GM18526 (cell line): ENCODE data around the gene SULT1E1.

Source experiments
- POLR2A ChIP-seq: IDR thresholded peaks from 3 replicates; pipeline ENCODE4 v1.6.1; 2011; ENCODE audit not compliant: insufficient read length; ENCODE audit errors: extremely low read depth

SULT1E1 gene

DNA sequence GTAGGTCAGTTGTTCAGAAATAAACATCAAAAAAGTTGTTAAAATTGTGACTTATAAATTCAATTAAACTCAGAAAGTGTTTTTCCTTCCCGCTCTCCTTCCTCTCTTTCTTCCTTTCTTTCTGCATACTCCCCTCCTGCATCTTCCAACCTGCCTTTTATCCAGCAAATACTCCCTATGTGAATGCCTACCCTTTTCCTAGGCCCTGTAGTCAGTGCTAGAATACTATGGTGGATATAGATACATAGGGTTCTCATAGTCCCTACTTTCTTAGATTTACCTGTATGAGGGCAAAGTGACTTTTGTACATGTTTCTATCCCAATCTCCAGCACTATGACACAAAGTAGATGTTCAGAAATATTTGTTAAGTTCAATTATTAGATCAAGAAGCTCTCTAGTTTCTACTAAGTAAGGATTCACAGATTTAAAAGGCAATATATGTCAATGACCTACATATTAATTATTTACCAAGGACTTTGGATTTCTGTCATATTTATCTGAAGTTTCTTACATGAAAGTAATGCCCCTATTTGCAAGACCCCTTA, 732 bp downstream of the SULT1E1 start:
- no peak for TF ChIP-seq POLR2A

DNA sequence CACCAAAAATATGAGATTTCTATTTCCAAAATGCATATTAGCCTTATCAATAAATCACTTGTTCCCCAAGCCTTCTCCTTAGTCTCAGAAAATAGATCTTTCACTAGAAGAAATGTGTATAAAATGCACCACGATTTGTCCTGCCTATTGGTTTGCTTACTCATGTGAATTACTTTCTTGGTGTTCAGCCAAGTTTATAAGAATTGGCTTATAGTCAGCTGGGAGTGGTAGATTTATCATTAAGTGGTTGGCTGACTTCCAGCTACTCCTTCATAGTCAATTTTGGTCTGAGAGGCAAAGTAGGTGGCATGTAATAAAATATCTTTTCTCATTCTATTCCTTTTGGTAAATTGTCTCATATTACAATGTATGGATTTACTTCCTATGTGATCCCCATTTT, 1.3 kb downstream of the SULT1E1 start:
- TF ChIP-seq POLR2A, result no peak

DNA sequence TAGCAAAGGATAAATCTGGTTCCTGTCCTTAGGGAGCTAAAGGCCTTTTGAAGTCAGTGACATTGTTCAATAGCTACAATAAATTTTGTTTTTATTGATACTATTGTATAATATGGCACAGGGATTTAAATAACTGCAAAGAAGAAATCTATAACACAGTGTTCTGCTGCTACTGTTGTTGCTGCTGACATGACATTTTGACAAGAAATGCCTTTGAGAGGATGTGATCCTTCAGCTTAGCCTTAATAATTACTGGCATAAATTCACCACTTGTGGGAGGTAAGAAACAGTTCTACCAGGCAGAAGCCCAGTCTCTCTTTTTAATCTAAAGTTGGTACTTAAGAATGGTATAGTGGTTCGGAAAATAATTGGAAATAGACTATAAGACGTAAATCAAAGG, 4.1 kb downstream of the SULT1E1 start:
- no peak for TF ChIP-seq POLR2A

DNA sequence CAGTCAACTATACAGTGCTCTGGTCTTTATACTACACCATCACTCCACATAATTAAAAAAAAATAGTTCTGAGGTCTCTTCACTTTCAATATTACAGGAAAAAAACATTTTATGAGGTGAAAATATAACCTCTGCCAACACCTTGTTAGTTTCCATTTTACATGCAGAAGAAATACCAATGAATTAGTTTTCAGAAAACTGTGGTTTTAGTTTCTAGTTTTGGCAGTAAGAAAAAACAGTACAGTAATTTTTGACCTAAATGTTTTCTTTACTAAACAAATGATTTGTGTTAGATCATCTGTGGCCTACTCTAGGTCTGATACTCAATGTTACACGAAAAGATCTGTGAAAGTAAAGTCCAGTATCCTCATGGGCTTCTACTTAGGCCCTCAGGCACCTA, 10.0 kb downstream of the SULT1E1 start:
- no peak for TF ChIP-seq POLR2A

DNA sequence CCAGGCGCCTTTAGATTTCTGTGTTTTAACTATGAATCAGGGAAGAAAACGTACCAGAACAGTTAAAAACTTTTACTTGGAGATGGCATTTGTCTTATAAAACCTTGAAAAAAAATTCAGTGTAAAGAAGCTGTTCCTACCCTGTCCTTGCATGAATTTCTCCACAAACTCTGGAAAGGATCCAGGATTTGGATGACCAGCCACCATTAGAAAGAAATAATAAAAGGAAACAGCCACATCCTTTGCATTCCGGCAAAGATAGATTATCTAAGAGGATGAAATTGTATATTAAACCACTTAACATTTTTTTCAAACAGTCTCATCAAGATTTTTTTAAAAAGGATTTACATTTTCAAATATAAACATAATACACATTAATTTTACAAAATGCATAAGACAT, 10.6 kb downstream of the SULT1E1 start:
- TF ChIP-seq POLR2A, result no peak

DNA sequence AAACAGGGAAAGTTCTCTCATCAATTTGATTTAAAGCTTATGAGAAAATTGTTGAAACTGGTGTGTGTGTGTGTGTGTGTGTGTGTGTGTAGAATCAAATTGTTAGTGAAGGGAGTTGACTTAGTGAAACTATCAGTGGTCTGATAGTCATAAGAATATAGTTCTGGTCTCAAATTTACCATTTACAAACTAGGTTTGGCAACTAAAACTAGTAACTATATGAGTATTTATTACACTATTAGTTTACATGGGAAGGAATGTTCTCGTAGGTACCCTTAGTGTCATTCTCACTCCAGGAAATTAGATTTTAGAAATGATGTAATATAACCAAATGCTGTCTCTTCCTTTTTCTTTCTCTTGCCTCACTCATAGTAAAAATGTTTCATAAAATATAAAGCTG, 11.9 kb downstream of the SULT1E1 start:
- no peak for TF ChIP-seq POLR2A

DNA sequence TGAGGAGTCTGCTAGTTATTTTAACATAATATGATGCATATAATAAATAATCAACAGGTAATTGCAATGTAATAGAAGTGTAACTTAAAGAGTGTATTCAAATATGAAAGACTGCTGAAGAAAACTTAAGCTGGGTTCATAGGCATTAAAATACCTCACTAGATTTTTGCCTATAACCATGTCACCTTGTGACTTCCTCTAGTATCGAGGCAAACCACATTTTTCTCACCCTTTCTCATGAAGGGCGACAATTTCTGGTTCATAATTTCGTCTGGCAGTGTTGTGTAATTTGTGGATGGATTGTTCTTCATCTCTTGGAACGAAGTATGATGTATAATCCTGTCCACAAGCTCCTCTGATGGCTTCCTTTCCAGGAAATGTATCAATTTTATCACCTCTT, 16.0 kb downstream of the SULT1E1 start:
- no peak for TF ChIP-seq POLR2A

DNA sequence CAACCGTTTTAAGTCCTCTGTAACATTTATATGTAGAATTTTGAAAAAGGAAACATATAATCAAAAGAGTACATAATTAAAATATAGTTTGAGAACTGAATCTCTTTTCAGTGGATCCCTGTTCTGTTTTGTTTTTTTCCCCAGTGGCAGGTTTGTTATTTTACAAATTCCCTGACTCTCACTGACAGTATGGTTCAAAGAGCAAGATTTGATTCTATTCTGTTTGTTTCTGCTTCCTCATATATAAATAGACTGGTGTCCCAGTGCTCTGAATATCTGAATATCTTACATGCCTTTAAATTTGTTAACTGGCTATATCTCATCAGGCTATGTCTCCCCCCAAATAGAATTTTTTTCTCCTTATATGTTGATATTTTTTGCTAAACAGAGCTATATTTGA, 16.6 kb downstream of the SULT1E1 start:
- TF ChIP-seq POLR2A, result no peak

DNA sequence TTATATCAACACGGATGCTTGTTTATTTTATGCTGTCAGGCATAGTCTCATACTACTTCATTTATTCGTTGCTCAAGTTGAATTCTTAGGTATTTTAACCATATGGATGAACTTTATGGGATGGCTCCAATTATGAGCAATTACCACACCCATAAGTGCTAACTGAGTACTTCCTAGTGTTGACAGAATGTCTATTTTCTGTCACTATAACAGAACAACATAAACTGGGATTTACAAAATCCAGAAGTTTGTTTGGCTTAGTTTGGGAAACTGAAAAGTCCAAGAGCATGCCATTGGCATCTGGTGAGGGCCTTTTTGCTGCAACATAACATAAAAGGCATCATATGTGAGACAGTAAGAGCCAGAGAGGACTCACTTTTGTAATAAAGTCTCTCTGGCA, 21.0 kb downstream of the SULT1E1 start:
- TF ChIP-seq POLR2A, result no peak

DNA sequence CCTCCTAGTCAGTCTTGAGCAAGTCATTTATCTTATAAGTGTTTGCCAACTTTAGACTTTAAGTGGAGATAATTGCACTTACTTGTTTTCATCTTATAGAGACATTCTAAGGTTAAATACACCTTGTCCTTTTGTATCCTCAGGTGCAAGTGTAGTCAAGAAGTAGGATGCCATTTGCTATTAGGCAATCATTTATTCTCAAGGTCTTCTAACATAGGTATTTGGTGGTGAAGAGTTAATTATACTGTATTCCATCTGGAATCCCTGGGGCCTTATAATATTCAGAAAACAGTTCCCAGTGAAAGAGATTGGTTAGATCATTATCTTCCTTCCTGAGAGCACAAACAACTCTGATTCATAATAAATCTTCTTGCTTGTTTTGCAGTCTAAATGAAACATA, 23.7 kb downstream of the SULT1E1 start:
- TF ChIP-seq POLR2A, result no peak

DNA sequence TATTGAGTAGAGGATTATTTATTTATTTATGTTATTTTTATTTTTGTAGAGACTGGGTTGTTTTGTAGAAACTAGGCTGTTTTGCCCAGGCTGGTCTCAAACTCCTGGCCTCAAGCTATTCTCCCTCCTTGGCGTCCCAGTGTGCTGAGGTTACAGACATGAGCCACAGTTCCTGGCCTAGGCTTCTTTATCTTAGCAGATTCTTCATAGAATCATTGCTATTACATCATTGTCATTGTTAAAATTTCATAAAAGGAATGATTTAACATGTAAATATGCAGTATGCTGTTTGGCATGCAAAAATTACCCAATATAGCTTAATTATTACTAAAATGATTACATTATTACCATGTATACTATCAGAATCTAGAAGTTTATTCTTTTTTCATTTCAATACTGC, 24.2 kb downstream of the SULT1E1 start:
- TF ChIP-seq POLR2A, result no peak

DNA sequence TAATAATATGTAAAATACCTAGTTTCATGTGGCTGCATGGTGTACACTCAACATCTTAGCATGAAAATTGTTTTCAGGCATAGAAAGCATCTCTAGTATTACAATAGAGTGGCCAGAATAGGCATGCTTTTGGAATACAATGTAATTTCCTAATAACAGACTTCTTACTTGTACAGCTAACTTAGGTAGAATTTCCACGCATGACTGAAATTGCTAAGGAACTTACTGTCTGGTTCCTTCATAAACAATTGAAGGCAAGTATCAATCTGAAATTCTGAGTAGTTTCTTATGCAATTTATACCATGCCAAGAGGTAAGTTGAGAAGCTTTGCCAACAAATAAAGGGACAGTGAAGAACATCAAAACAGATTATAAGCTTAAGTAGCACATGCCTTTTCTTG, 26.7 kb downstream of the SULT1E1 start:
- TF ChIP-seq POLR2A, result no peak

DNA sequence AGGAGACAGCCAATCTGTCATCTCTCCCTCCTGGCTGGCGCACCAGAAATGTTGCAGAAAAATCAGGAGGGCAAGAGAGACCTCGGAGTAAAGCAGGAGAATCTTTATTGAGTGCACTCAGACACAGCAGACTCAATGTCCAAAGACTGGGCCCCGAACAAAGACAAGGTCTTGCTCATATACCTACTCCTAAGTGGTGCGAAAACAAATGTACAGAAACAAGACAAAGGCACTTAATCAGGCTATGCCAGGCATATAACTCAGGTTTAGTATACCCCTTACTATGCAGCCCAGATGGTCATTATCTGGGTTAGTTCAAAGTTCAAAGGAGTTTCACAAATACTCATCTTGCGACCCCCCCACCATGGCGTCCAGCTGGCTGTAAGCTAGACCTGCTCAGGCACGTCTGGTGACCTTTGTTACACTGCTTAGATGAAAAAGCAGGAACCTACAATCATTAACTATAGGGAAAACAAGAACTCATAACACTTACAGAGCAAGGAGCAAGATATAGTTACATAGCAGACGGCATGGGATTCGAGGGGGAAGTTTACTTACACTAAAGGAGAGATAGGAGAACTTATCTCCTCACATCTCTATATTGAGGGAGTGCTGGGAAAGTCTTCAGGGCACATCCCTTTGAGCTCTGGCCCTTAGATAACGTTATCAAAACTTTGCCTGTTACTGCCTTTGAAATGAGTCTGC, 27.5 kb downstream of the SULT1E1 start:
- no peak for TF ChIP-seq POLR2A

DNA sequence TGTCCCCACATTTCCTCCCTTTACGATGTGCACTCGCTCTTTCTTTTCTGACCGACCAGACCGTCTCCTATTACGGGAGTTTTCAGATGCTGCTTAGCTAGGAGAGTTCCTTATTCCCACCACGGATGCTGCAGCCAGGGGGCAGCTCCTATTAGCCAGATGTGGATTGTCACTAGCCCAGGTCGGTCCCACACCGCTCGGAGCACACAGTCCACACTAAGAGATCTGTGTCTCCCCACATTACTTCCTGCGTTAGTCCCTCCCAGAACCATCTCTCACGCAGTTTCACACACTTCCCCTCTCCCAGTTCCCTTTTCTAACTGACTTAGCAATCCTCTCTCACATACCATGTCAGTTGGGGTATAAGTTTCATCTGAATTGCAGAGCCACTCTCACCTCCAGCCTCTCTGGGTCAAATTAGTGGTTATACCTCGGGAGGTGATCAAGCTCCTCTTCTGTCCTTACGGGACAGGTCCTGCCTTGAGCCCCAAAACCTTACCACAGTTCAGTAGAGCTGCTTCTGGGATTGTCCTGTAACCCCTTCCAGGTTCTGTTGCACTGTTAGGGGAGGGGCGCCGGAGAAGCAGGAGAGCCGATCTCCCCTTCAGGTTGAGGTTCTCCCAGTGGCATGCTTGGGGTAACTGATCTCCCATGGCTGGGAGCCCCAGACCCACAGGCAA, 28.2 kb downstream of the SULT1E1 start:
- peak; percentile 18 for TF ChIP-seq POLR2A

DNA sequence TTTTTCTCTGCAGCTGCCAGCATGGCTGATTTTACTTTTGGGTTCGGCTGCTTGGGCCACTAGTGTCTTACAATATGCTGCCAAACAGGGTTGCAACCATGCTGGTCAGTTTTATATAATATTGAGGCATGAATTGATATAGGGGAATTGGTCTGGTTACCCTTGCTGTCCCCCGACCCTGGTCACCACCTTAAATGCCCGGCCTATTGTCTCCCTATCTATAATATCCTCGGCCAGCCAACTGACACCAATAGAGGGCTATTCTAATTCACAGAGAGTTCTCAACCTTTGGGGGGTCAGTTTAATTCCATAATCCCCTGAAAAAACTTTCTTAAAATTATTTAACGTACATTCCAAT, 28.7 kb downstream of the SULT1E1 start:
- TF ChIP-seq POLR2A, result no peak

DNA sequence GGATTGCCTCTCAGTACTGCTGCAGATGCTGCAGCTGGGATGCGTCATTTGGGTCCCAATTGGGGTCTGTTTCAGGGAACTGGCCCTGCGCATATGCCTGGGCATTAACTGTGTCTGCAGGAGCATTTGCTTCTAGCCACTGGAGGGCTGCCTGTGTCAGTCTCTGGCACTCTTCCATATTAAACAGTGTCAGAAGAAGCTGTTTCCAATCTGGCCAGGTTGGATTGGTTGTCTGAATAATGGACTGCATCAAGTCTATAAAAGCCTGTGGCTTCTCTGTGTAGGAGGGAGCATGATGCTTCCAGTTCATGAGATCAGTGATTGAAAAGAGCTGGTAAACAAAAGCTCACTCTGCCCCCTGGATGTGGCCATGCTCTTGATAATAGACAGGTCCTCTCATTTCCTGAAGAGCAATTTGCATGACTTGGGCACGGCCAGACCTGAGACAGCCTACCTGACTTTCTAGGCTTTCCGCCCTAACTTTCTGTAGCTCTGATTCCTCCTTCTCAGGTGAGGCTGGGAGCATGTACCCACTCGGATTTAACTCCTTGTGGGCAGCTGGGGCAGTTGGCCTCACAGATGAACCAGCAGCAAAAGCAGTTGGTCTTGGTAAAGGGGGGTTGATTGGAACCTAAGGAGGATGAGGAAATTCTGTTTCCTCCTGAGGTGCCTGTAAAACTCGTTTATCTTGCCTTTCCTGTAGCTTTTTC, 29.2 kb downstream of the SULT1E1 start:
- no peak for TF ChIP-seq POLR2A

DNA sequence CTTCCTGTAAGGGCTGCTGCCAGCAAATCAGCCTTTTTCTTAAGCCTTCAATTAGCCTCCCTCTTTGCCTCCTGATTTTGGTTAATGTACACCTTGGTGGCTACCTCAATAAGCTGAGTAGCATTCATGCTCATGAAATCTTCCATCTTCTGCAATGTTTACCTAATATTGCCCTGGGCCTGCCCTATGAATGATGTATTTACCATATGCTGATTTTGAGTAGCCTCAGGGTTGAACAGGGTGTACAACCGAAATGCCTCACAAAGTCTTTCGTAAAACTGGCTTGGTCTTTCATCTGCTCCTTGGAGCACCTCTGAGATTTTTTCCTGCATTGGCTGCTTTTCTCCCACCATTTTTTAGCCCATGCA, 29.8 kb downstream of the SULT1E1 start:
- no peak for TF ChIP-seq POLR2A

DNA sequence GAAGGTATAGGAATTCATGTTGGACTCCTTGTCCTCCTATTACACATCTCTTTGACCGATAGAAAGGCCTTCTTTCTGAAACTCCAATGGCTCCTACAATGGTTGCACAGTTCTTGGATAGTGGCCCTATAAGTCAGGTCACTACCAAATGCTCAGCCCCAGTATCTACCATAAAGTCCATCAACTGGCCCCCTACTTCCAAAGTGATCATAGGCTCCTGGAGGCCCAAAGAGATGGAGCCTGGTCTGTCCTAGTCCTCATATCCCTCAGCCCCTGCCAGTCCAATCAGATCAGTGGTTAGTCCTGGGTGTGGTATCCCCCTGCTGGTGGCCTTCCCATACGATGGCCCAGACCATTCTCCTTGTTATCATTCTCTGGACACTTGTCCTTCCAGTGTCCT, 30.3 kb downstream of the SULT1E1 start:
- TF ChIP-seq POLR2A, result no peak
